GM19372 (cell line): ENCODE results near the gene TUG1.

Experiments
- ATAC-seq: cut with Tn5 transposase; IDR thresholded peaks from one replicate; pipeline ENCODE4 v1.9.1; 2021; ENCODE audit warnings: mild to moderate bottlenecking, low read depth, moderate library complexity; ENCODE audit not compliant: unreplicated experiment

The TUG1 gene

GRCh38 chr22:30947173-30947815, 21.8 kb upstream of the TUG1 start:
- ATAC-seq: no peak

- no peak for ATAC-seq
Observed at GRCh38 chr22:30947816-30948454, 21.1 kb upstream of the TUG1 start.

GRCh38 chr22:30948930-30949342, 20.1 kb upstream of the TUG1 start:
- no peak for ATAC-seq

GRCh38 chr22:30949934-30950660, 19.0 kb upstream of the TUG1 start:
- no peak for ATAC-seq

DNA sequence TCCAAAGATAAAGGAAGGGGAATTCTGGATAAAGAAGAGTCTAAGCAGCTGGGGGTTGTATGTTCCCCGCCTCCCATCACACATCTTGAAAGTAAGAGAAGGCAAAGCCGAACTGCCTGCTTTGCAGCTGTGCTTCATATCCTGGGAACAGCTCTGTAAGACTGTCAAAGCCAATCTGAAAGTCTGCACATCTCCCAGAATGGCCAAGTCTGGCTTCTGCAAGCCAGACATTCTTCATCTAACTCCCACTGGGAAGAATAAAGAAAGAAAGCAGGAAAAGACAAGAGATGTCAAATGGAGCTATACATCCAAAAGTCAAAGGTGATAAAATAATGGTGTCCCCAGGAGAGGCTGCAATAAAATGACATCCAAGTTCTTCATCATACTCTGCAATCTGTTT, 15.9 kb upstream of the TUG1 start:
- no peak for ATAC-seq

GRCh38 chr22:30955153-30955552, 13.9 kb upstream of the TUG1 start:
- no peak for ATAC-seq

- ATAC-seq: no peak
Observed at GRCh38 chr22:30964858-30965257, 4.2 kb upstream of the TUG1 start.

DNA sequence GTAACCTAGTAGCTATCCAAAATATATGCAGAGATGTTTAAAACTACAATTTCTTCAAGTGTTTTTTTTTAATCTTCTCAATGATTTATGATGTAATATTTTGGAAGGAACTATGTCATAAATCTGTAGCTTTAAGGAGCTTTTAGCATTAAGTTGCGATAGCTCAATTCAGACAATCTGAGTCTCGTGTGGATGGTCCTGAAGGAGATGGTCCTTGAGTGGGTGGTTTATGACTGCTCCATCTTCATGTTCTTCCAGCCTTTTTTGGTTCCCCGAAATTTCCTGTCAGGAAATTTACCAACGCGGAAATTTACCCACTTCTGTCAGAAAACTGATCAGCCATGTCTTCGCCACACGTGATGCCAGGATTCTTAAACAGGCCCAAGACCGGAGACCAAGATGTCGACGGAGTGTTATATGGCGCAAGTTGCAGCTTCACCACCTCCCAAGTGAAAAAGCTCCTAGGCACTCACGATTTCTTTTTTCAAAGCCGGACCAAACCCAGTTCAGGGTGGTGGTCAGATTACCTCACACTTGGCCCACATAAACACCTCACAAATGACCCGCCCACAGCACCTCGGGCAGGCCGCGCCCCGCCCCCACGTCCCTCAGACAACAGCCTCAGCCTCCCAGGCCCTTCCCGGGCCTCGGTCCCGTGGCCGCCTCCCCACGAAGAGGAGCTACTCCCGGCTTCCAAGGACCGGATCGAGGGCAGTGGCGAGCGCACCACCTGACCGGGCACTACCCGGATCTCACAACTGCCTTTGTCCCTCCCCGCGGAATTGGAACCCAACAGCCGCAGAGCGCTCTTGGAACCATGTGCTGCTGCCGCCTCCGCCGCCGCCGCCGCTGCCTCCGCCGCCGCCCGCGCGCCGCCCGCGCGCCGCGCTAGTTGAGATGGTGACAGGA, 796 bp upstream of the TUG1 start, which contains the start of gene MORC2:
Gene MORC2, minus strand, starts transcription at position 760 of the 909 bp plus-strand sequence. CDS start 885 bp downstream, outside the sequence.
- ATAC-seq: no peak

GRCh38 chr22:30969532-30970355, 679 bp downstream of the TUG1 start:
- peak; percentile 30 for ATAC-seq

- ATAC-seq: no peak
Observed at GRCh38 chr22:30970356-30970746, 1.3 kb downstream of the TUG1 start.

- ATAC-seq: no peak
Observed at GRCh38 chr22:30978304-30978962, 9.4 kb downstream of the TUG1 start.

- no peak for ATAC-seq
Observed at GRCh38 chr22:30979932-30980331, 10.9 kb downstream of the TUG1 start.

DNA sequence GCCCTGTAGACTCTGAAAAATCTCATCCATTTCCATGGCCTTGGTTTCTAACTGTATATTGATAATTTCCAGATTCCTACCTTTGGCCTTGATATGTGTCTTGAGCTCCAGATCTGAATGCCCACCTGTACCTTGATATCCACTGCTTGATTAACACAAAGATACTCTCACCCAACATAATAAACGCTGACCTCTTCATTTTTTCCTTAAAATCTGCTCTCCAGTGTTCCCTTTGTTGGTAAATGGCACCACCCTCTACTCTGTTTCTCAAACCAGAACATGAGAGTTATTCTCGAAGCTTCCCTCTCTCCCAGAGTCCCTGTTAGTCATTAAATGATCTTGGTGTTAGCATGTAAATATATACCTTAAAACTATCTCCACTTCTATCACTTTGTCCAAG, 13.4 kb downstream of the TUG1 start:
- no peak for ATAC-seq

- ATAC-seq: no peak
Observed at GRCh38 chr22:30984317-30984716, 15.3 kb downstream of the TUG1 start.

- ATAC-seq: no peak
Observed at GRCh38 chr22:30985561-30986208, 16.6 kb downstream of the TUG1 start.

- ATAC-seq: no peak
Observed at GRCh38 chr22:30989474-30989873, 20.4 kb downstream of the TUG1 start.

DNA sequence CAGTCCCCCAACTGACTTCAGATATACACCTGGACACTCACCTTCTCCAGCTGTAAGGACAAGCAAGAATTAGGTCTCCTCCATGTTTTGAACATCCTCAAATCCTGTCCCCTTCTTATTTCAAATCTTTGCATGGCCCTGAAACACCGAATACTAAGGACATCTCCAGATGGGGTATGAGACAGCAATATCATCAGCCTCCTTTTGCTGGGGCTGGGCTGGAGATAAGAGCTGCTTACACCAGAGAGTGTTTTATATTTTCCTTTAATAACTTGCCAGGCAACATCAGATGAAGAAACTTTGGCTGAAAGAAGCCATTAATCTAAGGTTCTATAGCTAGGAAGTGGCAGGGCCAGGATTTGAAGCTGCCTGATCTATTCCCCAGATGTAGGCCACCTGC, 21.6 kb downstream of the TUG1 start:
- no peak for ATAC-seq

GRCh38 chr22:30992565-30992964, 23.5 kb downstream of the TUG1 start:
- ATAC-seq: no peak

DNA sequence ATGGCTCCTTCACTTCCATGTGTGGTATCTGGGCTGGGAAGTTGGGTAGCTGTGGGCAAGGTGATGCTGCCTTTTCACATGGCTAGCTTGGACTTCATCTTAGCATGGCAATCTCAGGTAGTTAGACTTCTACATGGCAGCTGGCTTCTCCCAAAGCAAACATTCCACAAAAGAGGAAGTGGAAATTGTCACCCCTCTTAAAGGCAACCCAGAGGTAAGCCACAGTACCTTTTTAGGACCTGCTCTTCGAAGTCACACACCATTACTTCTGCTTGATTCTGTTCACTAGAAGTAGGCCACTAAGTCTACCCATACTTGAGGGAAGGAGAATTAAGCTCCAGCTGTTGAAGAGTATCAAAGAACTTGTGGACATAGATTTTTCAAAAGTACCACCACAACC, 25.9 kb downstream of the TUG1 start:
- ATAC-seq: no peak
